Neural cell (in vitro differentiated cells): ENCODE results near the gene APCDD1.

ENCODE experiments used
- EP300 ChIP-seq: fragments of 450-650 bp; conservative IDR thresholded peaks from 2 replicates; pipeline ENCODE4 v1.6.1; 2014; ENCODE audit warnings: antibody characterized with exemption, mild to moderate bottlenecking, moderate library complexity; ENCODE audit not compliant: poor library complexity, severe bottlenecking
- EZH2 ChIP-seq: fragments of 200-600, 300-800 bp; shearing (Covaris generic), sonication (generic); IDR thresholded peaks from 2 replicates; pipeline ENCODE4 v1.6.1; 2014; ENCODE audit warnings: antibody characterized with exemption, low read length, borderline replicate concordance, mild to moderate bottlenecking; ENCODE audit not compliant: insufficient read depth, poor library complexity, severe bottlenecking
- MXI1 ChIP-seq: fragments of 450-650 bp; conservative IDR thresholded peaks from 2 replicates; pipeline ENCODE4 v1.6.1; 2014; ENCODE audit warnings: antibody characterized with exemption, mild to moderate bottlenecking; ENCODE audit not compliant: poor library complexity, severe bottlenecking
- POLR2AphosphoS5 ChIP-seq: IDR thresholded peaks from 2 replicates; pipeline ENCODE4 v1.6.1; 2012
- RAD21 ChIP-seq: fragments of 450-650 bp; conservative IDR thresholded peaks from 2 replicates; pipeline ENCODE4 v1.6.1; 2014; ENCODE audit warnings: antibody characterized with exemption, mild to moderate bottlenecking, moderate library complexity
- SMC3 ChIP-seq: fragments of 450-650 bp; conservative IDR thresholded peaks from 2 replicates; pipeline ENCODE4 v1.6.1; 2014; ENCODE audit warnings: antibody characterized with exemption, mild to moderate bottlenecking, moderate library complexity; ENCODE audit not compliant: poor library complexity
- TF ChIP-seq, protein P1 (sequence below): fragments of 450-650 bp; IDR thresholded peaks from 2 replicates; pipeline ENCODE4 v1.5.1; 2014; ENCODE audit warnings: antibody characterized with exemption, mild to moderate bottlenecking, moderate library complexity; ENCODE audit not compliant: poor library complexity, severe bottlenecking
- TF ChIP-seq, protein P2 (sequence below): IDR thresholded peaks from 2 replicates; pipeline ENCODE4 v1.6.1; 2012; ENCODE audit warnings: borderline replicate concordance

DNA sequence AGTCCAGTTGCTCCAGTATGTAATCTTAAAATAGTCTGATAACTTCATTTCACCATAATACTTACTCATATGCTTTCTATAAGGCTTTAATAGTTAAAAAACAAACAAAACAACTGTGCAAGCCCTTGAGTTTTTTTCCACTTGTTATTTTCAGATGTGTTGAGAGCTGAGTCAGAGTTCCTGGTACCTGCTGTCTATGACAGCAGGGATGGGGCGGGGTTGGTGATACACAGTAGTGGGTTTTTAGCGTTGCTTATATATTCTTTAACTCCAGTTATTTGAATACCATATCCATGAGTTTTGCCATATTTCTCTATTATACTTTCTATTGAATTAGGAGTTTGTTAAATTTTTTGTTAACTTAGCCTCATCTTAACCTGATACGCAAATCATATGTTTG lies 76.4 kb downstream of the APCDD1 start:
- TF ChIP-seq EZH2: no peak
- TF ChIP-seq, protein P1, sequence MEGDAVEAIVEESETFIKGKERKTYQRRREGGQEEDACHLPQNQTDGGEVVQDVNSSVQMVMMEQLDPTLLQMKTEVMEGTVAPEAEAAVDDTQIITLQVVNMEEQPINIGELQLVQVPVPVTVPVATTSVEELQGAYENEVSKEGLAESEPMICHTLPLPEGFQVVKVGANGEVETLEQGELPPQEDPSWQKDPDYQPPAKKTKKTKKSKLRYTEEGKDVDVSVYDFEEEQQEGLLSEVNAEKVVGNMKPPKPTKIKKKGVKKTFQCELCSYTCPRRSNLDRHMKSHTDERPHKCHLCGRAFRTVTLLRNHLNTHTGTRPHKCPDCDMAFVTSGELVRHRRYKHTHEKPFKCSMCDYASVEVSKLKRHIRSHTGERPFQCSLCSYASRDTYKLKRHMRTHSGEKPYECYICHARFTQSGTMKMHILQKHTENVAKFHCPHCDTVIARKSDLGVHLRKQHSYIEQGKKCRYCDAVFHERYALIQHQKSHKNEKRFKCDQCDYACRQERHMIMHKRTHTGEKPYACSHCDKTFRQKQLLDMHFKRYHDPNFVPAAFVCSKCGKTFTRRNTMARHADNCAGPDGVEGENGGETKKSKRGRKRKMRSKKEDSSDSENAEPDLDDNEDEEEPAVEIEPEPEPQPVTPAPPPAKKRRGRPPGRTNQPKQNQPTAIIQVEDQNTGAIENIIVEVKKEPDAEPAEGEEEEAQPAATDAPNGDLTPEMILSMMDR: no peak
- no peak for TF ChIP-seq SMC3
- TF ChIP-seq, protein P2, sequence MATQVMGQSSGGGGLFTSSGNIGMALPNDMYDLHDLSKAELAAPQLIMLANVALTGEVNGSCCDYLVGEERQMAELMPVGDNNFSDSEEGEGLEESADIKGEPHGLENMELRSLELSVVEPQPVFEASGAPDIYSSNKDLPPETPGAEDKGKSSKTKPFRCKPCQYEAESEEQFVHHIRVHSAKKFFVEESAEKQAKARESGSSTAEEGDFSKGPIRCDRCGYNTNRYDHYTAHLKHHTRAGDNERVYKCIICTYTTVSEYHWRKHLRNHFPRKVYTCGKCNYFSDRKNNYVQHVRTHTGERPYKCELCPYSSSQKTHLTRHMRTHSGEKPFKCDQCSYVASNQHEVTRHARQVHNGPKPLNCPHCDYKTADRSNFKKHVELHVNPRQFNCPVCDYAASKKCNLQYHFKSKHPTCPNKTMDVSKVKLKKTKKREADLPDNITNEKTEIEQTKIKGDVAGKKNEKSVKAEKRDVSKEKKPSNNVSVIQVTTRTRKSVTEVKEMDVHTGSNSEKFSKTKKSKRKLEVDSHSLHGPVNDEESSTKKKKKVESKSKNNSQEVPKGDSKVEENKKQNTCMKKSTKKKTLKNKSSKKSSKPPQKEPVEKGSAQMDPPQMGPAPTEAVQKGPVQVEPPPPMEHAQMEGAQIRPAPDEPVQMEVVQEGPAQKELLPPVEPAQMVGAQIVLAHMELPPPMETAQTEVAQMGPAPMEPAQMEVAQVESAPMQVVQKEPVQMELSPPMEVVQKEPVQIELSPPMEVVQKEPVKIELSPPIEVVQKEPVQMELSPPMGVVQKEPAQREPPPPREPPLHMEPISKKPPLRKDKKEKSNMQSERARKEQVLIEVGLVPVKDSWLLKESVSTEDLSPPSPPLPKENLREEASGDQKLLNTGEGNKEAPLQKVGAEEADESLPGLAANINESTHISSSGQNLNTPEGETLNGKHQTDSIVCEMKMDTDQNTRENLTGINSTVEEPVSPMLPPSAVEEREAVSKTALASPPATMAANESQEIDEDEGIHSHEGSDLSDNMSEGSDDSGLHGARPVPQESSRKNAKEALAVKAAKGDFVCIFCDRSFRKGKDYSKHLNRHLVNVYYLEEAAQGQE: no peak
- no peak for TF ChIP-seq MXI1
- no peak for TF ChIP-seq EP300
- no peak for TF ChIP-seq RAD21
- TF ChIP-seq POLR2AphosphoS5: no peak
